Measurements from ENCODE around the gene TCHH. TPM values are rescaled to one million over a fixed set of nuclear protein-coding genes. Genes with fewer than 3 reads are reported as not detected.

Gene TCHH
- total RNA-seq, 1 donor from 2014 or later: not detected

DNA sequence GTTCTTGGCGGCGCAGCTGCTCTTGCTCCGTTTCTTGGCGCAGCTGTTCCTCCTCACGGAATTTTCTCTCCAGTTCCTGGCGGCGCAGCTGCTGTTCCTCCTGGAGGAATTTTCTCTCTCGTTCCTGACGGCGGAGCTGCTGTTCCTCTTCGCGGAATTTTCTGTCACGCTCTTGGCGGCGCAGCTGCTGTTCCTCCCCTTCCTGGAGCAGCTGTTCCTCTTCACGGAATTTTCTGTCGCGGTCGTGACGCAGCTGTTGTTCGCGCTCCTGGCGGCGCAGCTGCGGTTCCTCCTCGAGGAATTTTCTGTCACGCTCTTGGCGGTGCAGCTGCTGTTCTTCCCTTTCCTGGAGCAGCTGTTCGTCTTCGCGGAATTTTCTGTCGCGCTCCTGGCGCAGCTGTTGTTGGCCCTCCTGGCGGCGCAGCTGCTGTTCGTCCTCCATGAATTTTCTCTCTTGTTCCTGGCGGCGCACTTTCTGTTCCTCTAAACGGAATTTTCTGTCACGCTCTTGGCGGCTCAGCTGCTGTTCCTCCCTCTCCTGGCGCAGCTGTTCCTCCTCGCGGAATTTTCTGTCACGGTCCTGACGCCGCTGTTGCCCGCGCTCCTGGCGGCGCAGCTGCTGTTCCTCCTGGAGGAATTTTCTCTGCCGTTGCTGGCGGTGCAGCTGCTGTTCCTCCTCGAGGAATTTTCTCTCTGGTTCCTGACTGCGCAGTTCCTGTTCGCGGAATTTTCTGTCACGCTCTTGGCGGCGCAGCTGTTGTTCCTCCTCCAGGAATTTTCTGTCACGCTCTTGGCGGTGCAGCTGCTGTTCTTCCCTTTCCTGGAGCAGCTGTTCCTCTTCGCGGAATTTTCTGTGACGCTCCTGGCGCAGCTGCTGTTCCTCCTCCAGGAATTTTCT lies 7.0 kb downstream of the TCHH start:
- TF ChIP-seq CTCF (conservative IDR thresholded peaks at IDR 0.05): no peak
- Mint-ChIP-seq H3K27ac (ENCODE audit: unreplicated experiment) (no peak overlapping the region), H3K27me3 (ENCODE audit: low read depth) (peaks cover 13% of the 10 kb centered on the region), H3K36me3 (ENCODE audit: low read depth) (no peaks in the 10 kb centered on the region), H3K4me1 (no peaks in the 10 kb centered on the region), H3K4me3 (no peak overlapping the region), H3K9me3 (no peaks in the 10 kb centered on the region)
- DNase-seq (ENCODE audit: low read depth, low spot score): no peak

- Mint-ChIP-seq H3K9me3 (no peaks in the 10 kb centered on the region), H3K4me3 (no peak overlapping the region), H3K36me3 (ENCODE audit: low read depth) (no peaks in the 10 kb centered on the region), H3K4me1 (no peaks in the 10 kb centered on the region), H3K27me3 (ENCODE audit: low read depth) (peaks cover 17% of the 10 kb centered on the region), H3K27ac (ENCODE audit: unreplicated experiment) (no peak overlapping the region)
- TF ChIP-seq CTCF (conservative IDR thresholded peaks at IDR 0.05): no peak
- no peak for DNase-seq (ENCODE audit: low read depth, low spot score)
These were observed 7.9 kb downstream of the TCHH start for GRCh38 chr1:152107031-152107983.

- H3K27ac Mint-ChIP-seq (ENCODE audit: unreplicated experiment): no peak overlapping the region
- TF ChIP-seq CTCF (conservative IDR thresholded peaks at IDR 0.05): no peak
- no peaks in the 10 kb centered on the region for H3K4me1 Mint-ChIP-seq
- H3K36me3 Mint-ChIP-seq (ENCODE audit: low read depth): no peaks in the 10 kb centered on the region
- DNase-seq (ENCODE audit: low read depth, low spot score): no peak
- H3K4me3 Mint-ChIP-seq: no peak overlapping the region
- H3K9me3 Mint-ChIP-seq: peaks cover 6% of the 10 kb centered on the region
- peaks cover 24% of the 10 kb centered on the region for H3K27me3 Mint-ChIP-seq (ENCODE audit: low read depth)
These were observed 10.4 kb downstream of the TCHH start for GRCh38 chr1:152104854-152105253.

DNA sequence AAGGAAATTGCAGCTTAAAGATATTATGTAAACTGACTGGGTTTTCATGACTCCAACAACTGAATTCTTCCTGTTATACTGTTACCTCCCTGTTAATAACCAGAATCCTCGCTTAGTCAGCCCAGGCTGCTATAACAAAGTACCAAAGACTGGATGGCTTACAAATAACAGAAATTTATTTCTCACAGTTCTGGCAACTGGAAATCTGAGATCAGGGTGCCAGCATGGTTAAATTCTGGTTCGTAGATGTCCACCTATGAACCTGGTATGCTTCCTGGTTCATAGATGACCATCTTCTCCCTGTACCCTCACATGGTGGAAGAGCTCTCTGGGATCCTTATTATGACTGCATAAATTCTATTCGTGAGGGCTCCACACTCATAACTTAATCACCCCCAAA lies 18.3 kb downstream of the TCHH start:
- Mint-ChIP-seq H3K27ac (ENCODE audit: unreplicated experiment) (no peak overlapping the region), H3K36me3 (ENCODE audit: low read depth) (no peaks in the 10 kb centered on the region), H3K4me1 (no peaks in the 10 kb centered on the region), H3K9me3 (peaks cover 13% of the 10 kb centered on the region), H3K4me3 (no peak overlapping the region), H3K27me3 (ENCODE audit: low read depth) (peaks cover 27% of the 10 kb centered on the region)
- no peak for TF ChIP-seq CTCF (conservative IDR thresholded peaks at IDR 0.05)
- DNase-seq (ENCODE audit: low read depth, low spot score): no peak

GRCh38 chr1:152089014-152089674 lies 26.1 kb downstream of the TCHH start, which contains the start of gene TCHHL1:
TCHHL1 (minus strand) TSS chr1:152089064; CDS start chr1:152088143, 921 bp downstream.
- Mint-ChIP-seq H3K4me3 (no peak within 1 kb of the TSS), H3K9me3 (peaks cover 7% of the 10 kb centered on the region), H3K27me3 (ENCODE audit: low read depth) (peaks cover 2% of the 10 kb centered on the region), H3K4me1 (no peaks in the 10 kb centered on the region), H3K27ac (ENCODE audit: unreplicated experiment) (no peak within 1 kb of the TSS), H3K36me3 (ENCODE audit: low read depth) (no peaks in the 10 kb centered on the region)
- no peak for DNase-seq (ENCODE audit: low read depth, low spot score)
- no peak for TF ChIP-seq CTCF (conservative IDR thresholded peaks at IDR 0.05)

Data from neural crest cell (in vitro differentiated cells).